ENCODE measurements around the gene CLEC9A.

- TF ChIP-seq NFIC (IDR thresholded peaks at IDR 0.05) (no peak), RAD21 (IDR thresholded peaks at IDR 0.05; ENCODE audit: low read depth) (no peak), ZBTB7A (IDR thresholded peaks at IDR 0.05; ENCODE audit: low read depth) (no peak)
These were observed 38.6 kb upstream of the CLEC9A start for GRCh38 chr12:9991876-9992275.

Measured in Ishikawa (cell line).